ENCODE data around the gene TMPRSS7.
A peak's percentile ranks its signal among the peaks of the same experiment; 100 is the strongest.

TMPRSS7 gene, protein sequence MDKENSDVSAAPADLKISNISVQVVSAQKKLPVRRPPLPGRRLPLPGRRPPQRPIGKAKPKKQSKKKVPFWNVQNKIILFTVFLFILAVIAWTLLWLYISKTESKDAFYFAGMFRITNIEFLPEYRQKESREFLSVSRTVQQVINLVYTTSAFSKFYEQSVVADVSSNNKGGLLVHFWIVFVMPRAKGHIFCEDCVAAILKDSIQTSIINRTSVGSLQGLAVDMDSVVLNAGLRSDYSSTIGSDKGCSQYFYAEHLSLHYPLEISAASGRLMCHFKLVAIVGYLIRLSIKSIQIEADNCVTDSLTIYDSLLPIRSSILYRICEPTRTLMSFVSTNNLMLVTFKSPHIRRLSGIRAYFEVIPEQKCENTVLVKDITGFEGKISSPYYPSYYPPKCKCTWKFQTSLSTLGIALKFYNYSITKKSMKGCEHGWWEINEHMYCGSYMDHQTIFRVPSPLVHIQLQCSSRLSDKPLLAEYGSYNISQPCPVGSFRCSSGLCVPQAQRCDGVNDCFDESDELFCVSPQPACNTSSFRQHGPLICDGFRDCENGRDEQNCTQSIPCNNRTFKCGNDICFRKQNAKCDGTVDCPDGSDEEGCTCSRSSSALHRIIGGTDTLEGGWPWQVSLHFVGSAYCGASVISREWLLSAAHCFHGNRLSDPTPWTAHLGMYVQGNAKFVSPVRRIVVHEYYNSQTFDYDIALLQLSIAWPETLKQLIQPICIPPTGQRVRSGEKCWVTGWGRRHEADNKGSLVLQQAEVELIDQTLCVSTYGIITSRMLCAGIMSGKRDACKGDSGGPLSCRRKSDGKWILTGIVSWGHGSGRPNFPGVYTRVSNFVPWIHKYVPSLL

DNA sequence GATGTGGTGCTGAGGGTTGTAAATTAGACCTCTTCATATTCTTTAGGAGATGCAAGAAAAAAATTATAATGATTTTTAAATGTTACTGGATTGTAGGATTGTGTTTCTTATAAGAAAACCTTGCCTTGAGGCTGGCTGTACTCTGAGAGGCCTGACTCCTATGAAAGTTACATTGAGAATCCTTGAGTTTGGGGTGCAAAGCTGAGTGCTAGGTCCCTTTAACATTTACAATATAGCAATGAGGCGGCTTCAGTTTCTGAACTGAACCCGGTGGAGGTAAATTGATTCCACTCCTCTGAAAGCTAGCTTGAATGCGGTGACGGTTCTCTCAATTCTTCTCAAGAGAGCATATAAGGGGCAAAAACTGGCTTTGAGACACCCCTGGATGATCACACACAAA, at the start of gene TMPRSS7:
TMPRSS7 (plus strand) TSS at position 301 of the 400 bp plus-strand sequence. CDS start 110 bp downstream, outside the sequence.
- no peak for DNase-seq

DNA sequence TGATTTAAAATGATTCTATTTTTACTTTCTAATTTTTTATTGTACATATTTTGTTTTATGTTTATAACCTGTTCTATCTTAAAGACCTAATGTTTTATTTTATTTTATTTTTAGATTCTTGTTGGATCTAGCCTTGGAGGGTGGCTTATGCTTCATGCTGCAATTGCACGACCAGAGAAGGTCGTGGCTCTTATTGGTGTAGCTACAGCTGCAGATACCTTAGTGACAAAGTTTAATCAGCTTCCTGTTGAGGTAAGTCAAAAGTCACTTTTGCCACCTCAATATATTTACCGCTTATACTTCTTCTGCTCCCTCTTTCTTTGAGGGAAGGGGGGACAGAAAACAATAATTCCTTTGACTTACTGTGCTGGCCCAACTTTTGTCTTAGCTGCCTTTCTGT, 47.7 kb upstream of the TMPRSS7 start:
- DNase-seq, result no peak

DNA sequence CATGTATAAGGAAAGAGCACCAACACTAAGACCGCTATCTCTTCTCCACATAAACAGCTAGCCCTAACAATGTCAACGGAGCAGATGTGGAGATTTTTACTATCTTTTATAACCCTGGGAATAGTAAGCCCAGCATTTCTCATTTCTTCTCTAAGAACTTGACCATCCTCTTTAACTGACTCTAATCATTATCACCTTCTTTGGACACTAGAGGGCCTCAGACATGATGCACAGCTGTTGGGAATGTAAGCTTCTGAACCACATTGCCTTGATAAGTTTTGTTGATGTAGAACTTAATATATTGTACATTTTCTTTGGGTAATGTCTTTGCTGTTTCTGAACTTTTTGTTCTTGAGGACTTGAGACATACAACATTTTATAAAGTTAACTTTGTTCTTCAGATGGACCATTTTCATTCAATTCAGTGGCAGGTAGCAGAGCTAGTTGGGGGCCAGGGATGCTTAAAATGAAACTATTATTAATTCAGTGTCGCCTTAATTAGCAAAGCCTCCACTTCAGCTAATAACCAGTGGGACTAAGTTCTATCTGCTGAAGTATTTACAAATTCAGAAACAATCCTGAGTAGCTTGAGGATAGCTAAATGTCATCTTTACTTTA, 45.4 kb upstream of the TMPRSS7 start:
- DNase-seq, result peak; percentile 61

DNA sequence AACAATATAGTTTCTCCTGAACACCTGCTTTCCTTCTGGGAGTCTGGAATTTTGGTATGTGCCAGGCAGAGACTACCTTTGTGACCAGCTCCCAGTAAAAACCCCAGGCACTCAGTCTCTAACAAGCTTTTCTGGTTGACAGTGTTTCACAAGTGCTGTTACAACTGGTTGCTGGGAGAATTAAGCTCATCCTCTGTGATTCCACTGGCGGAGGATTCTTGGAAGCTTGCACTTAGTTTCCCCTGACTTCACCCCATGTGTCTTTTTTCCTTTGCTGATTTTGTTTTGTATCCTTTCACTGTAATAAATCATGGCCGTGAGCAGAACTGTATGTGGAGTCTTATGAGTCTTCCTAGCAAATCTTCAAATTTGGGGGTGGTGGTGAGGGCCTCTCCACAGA, 41.5 kb upstream of the TMPRSS7 start:
- DNase-seq, result no peak

DNA sequence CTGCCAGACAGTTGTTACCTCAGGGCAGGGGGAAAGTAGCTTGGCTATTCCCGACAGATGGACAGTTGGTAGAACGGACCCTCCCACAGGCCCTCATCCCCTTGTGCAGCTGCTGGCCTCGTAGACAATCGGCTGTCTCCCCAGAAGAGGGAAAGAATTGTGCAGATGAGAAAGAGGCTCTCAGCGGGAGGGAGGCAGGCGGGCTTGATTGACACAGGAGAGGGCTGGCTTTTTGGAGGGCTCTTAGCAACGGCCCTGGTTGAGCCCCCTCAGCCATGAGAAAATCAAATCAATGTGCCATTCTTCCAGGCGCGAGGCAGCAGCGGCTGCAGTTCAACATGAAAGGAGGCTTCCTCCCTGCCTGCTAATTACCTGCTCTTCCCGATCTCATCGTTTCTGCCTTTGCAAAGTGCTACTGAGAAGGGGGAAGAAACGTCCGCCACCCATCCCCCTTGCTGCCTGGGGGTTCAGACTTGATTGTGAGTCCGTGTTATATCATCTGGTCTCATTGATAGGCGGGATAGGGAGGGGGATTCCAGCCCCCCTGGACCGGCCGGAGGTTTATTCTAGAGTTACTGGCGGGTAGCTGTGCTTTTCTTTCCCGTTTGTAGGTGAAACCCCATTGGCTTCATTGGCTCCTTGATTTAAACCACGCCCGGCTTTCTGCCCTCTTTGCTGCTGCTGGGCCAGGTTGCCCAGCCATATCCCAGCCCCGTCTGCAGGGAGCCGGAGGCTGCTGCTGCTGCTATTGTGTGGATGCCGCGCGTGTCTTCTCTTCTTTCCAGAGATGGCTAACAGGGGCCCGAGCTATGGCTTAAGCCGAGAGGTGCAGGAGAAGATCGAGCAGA, 35.7 kb upstream of the TMPRSS7 start, which contains the start of gene TAGLN3:
TAGLN3 (plus strand) TSS at position 287 of the 848 bp plus-strand sequence; CDS start at position 788, 501 bp downstream.
- no peak for DNase-seq

DNA sequence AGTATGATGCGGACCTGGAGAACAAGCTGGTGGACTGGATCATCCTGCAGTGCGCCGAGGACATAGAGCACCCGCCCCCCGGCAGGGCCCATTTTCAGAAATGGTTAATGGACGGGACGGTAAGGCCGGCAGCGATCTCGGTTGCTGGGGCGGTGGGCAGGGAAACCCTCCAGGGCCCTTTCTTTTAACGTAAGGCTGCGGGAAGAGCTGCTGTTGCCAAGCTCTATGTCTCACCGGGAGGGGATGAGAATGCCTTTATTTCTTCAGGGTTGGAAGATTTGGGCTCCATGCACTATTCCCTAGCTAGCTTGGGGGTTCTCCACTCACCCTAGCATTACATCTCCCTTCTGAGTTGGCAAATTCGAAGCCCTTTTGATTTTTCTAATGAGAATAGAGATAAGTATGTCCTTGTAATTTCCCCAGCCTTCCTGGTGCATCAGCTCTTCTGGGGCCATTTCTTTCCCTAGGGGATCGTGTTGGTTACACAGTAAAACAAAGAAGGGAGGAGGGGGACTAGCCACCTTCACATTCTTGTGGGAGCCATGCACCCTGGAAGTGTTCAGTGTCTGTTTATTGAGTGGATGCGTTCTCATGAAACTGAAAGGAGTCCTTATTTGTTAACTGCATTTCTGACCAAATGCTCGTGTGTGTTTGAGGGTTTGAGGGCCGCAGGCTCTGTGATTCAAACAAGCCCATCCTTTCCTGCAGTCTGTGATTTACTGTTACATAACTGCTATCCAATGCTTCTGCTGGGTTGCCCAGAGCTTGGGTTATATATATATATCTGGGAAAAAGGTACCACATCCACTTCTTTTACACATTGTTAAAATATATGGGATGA, 34.8 kb upstream of the TMPRSS7 start:
- DNase-seq, result no peak

DNA sequence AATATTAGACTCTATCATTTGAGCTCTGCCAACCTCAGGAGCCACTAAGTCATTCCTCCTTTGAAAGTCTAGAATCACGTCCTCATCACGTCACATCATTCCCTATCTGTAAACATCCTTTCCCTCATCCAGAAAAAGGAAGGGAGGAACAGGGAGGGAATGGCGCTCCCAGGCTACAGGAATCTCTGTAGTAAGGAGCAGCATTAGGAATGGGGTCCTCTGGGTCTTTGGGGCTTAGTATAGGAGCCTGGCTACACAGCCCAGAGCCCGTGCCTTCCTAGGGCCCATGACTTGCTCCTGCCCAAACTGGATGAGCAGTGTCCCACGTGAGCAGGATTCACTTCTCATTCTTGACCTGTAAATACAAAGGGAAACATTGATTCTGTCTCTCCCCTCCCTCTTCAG, 34.2 kb upstream of the TMPRSS7 start:
- DNase-seq, result no peak

DNA sequence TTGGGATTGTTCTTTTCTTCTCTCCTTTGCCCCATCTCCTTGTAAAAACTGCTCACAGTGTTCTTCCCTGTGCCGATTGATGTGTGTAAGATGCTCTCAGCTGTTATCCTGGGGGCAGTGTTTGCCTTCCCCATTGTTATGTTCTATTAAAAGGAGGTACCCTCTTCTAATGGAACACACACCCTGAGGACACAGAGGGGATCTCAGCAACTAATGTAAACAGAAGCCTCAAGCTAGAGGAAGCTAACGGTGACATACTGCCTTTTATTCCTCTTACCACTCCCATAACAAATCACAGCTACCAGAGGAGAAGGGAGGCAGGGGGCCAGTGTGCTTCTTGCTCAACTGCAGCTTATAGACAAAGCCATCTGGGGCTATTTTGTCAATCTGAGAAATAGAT, 33.6 kb upstream of the TMPRSS7 start:
- DNase-seq, result no peak

DNA sequence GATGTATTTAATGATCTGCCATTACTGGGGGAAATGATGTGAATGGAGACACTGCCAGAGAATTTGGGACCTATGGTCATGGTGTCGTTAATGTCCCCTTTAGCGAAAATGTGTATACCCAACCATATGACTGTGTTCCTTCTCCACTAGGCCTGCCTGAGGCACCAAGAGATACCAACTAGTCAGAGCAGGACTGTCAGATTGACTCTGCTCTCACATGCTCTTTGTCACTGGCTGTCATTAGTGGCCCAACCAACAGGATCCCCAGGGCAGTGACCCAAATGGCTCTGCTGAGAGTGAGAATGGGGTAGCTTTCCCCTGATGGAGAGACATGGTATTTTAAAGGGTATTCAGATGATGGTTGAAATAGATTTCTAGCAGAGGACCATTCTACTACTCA, 33.0 kb upstream of the TMPRSS7 start:
- DNase-seq, result no peak

DNA sequence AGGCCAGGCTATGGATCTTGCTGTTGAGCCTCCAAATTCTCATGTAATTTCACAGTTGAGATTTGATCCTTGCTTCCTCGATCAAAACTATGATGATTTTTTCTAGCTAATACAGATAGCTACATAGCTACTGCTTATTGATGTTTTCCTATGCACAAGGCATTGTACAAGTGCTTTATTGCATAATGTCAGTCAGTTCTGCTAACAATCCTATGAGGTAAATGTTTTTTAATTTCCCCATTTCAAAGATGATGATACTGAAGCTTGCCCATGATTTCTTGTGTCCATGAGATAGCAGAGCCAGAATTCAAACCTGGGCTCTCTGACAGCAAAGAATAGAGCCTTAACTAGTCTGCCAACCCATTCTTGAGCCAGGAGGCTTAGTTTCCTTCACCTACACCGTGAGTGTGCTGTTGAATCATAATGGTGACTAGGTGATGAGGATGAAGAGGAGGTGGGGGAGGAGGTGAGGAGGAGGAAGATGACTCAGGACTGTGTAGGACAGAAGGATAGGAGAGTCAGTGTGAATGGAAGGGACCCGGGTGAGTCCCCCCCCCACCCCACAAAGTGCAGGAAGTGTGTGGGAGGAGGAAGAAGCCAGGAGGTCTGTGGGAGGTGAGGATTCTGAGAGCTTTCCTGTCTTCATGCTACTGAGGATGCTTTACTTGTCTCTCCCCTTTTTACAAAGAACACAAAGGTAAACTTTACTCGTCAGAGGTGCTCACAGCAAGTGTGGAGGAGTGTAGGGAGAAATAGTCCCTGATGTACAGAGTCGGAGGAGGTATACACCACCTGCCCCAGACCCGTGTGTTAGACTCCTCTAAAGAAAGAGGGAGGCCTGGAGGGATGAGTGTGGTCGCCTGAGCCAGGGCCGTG, 32.2 kb upstream of the TMPRSS7 start:
- DNase-seq, result peak; percentile 3

DNA sequence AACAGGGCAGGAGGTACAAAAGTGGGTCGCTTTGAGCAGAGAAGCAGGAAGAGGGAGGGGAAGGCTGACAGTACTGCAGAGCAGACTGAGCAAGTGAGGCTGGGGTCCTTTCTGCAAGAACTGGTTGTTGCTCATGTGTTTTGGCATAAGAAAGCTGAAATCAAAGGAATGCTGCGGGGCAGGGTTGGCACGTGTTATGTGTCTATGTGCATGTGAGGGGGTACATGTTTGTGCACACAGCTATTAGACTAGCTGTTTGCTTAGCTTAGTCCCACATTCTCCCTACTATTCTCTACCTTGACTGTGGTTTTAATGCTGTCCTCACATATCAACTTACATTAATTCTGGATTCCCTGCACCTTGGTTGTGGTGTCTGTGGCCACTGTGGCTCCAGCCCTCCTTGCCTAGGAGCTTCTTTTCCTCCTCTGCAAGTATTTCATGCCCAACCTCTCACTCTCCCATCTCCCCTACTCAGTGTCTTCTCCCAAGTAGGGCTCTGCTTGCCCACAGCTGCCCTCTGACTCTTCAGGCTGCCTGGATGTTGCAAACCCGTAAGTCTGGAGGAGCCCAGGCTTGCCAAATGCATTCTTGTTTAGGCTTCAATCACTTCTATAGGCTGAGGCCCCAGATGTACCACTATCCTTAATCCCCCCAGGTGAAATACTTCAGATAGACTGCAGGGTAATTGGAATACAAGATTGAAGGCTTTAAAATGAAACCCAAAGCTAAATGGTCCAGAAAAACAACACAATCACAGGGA, 31.0 kb upstream of the TMPRSS7 start:
- no peak for DNase-seq

DNA sequence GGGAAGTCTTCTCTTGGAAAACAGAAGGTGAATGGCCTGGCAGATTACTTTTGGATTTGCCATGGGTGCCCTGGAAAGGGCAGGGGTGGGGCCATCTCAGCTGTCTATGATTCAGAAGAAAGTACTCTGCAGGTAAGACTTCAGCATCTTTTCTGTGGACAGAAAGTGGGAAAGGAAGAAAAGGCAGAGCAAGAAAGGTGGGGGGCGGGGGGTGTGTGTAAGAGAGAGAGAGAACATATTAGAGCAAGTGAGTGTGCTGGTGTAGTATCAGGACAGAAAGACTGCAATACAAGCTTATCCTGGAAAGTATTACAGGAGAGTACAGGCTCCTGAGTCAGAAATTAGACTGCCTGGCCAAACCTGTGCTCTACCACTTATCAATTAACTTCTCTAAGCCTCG, 30.3 kb upstream of the TMPRSS7 start:
- DNase-seq, result no peak

DNA sequence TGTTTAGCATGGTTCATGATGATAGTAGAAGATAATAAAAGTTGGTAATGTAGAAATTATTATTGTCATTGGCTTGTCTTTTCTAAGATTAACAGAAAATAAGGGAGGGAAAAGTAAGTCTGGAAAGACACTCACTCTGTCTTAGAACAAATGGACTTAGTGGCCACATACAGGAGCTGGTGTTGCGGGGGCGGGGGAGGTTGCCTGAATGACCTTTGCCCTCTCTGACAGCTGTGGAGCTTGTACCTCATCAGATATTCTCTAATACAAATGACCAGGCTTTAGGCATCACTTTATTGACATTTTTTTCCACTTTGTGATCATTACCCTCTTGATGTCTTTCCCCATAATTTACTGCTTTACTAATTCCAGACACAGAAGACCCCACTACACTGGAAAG, 29.9 kb upstream of the TMPRSS7 start:
- DNase-seq, result no peak

DNA sequence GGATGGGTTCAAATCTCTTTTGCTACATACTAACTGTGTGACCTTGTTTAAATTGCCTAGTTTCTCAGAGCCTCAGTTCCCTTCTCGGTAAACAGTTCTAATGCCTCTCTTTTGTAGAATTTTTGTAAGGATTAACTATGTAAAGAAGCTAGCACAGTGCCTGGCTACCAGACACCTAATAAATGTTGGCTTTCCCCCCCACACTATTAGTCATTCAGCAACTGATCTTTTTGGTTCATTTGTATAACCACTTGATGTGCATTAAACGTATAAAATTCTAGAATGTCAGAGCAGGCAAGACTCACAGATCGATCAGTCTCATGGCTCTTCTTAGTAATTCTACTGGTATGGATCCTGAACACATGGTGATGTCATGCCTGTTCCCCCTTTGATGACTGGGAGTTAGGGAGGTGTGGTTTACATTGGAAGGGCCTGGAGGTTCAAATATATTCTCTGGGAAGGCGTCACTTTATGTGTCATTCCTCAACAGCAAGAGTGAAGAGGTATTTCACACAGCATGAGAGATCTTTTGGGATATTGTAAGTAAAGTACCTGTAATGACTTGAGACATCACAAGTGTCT, 29.4 kb upstream of the TMPRSS7 start:
- no peak for DNase-seq

DNA sequence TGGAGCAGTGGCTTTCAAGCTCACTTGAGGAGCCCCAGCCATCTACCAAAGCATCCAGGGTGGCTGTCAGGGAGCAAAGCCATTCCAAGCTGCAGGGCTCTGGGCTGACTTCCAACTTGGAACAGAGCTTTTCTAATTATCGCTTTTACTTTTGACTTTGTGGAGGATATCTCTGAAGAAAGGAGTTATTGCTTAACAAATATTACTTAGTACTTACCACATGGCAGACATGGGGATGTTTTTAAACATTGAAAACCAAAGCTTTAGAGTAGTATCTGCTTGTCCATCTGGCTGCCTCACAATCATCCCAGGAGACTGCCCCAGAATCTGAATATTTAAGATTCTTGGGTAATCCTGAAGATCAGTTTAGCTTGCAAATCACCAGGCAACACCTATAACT, 26.9 kb upstream of the TMPRSS7 start:
- DNase-seq, result no peak

DNA sequence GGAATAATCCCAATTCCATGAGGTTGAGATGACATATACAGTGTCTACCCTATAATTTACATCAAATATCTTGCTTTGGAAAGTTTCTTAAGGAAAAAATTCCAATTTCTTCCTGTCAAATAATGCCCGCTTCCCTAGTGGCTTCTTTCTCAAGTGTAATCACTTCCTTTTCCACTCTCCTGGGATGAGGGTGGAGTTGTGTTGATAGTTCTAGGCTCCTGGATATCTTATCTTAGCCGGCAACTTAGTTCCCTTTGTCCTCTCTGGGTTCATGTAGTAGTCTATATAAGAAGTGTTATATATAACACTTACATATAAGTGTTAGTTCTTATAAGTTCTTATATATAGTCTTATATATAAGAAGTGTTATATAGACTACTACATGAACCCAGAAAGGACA, 24.9 kb upstream of the TMPRSS7 start:
- DNase-seq, result no peak

DNA sequence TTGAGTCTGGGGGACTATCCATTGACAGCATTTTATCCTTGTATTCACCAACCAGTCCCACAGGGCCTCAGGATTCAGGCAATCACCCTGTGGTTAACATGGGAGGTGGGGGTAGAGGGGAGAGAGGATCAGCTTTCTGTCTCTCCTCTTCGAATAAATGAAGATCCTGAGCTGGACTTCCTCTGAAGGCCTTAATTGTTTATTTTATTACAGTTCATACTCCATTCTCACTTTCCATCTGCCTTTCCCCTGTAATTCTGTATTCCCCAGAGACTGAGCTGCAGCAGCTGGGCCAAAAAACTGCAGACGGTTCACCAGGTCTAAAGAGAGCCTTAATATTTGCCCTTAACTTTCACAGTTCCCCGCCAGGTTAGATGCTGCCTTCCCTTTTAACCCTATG, 23.9 kb upstream of the TMPRSS7 start:
- no peak for DNase-seq

DNA sequence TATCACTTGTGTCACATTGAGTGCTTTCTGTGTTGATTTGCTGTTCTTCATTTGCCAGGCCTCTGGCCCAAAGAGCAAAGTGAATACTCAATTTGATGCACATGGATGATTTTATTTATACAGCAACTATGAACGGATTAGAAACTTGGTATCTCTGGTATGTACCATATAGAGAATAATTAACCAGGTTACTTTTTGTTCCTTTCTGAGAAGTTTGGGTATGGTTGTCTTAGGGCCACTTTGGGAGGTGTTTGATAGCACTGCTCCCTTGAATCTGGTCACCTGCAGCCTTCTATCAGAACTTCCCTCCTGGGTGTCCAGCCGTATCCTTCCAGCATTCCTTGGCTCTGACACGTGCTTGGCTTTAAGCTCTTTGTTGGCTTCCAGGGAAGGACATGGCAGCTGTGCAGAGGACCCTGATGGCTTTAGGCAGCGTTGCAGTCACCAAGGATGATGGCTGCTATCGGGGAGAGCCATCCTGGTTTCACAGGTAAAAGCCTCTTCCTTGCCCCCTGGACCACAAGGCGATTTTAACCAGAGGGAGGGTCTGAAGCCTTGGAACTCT, 23.1 kb upstream of the TMPRSS7 start:
- DNase-seq, result no peak

Data from CD4-positive, alpha-beta T cell treated with Interleukin-17A for 1 hour (primary cell).